ENCODE measurements around the gene EIF4G3. TPM values are rescaled to one million over a fixed set of nuclear protein-coding genes. Genes with fewer than 3 reads are reported as not detected.
"Not testable (repeated sequence)": the region's sequence is repeated elsewhere in the genome, so short reads cannot be mapped to it uniquely, and the experiment has no call there.

The EIF4G3 gene
- total RNA-seq, 2 experiments from 2014 or later = 47.0 to 55.0 TPM

GRCh38 chr1:21041541-21041940, 135.2 kb downstream of the EIF4G3 start:
- H3K9me3 Mint-ChIP-seq (ENCODE audit: low read depth) = no peaks in the 10 kb centered on the region
- peaks cover 12% of the 10 kb centered on the region for H3K36me3 Mint-ChIP-seq (ENCODE audit: low read depth)
- H3K27me3 Mint-ChIP-seq = no peaks in the 10 kb centered on the region
- ATAC-seq (no peak), DNase-seq (no peak)
- no peak overlapping the region for H3K27ac Mint-ChIP-seq
- ChIA-PET CTCF (interaction anchor here (1.6 kb wide), 1 partner anchor 23 kb away, joined by 4 read pairs; no protein-coding TSS in a partner anchor), POLR2A (no interaction called here)
- H3K4me1 Mint-ChIP-seq = peaks cover 4% of the 10 kb centered on the region
- intact Hi-C loops (cut with DNase I, micrococcal nuclease) = no loop called here
- no peak overlapping the region for H3K4me3 Mint-ChIP-seq

GRCh38 chr1:21037091-21037490, 139.6 kb downstream of the EIF4G3 start:
- intact Hi-C loops (cut with DNase I, micrococcal nuclease) = no loop called here
- Mint-ChIP-seq H3K4me1 (peaks cover 7% of the 10 kb centered on the region), H3K27me3 (no peaks in the 10 kb centered on the region), H3K4me3 (no peak overlapping the region), H3K9me3 (ENCODE audit: low read depth) (no peaks in the 10 kb centered on the region), H3K27ac (no peak overlapping the region), H3K36me3 (ENCODE audit: low read depth) (peaks cover 6% of the 10 kb centered on the region)
- ChIA-PET CTCF (interaction anchor here (0.8 to 0.9 kb wide), 2 partner anchors 50 to 172 kb away, joined by 3 read pairs; no protein-coding TSS in a partner anchor), POLR2A (interaction anchor here (0.7 kb wide), 1 partner anchor 65 kb away, joined by 6 read pairs; no protein-coding TSS in a partner anchor)
- no peak for ATAC-seq
- DNase-seq = no peak

DNA sequence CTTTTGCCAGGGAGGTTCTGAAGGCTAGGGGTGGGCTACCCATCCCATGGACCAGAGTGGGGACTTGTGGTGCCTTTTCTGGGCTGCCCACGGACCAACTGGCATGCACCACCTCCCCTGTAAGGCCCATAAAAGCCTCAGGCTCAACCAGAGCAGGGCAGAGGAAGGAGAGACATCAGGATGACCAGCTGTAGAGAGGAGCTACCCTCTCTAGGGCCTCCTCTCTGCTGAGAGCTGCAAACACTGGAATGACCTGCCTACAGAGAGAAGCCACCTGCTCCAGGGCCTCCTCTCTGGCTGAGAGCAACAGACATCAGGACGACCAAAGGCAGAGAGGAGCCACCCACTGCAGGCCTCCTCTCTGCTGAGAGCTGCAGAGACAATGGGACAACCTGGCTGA, 140.9 kb downstream of the EIF4G3 start:
- Mint-ChIP-seq H3K36me3 (ENCODE audit: low read depth) (peaks cover 7% of the 10 kb centered on the region), H3K27ac (no peak overlapping the region), H3K27me3 (no peaks in the 10 kb centered on the region), H3K9me3 (ENCODE audit: low read depth) (peaks cover 2% of the 10 kb centered on the region), H3K4me1 (peaks cover 3% of the 10 kb centered on the region), H3K4me3 (no peak overlapping the region)
- CTCF ChIA-PET = interaction anchor here (0.6 kb wide), 1 partner anchor 104 kb away, joined by 5 read pairs; no protein-coding TSS in a partner anchor
- DNase-seq (no peak), ATAC-seq (no peak)
- intact Hi-C loops (cut with DNase I, micrococcal nuclease) = no loop called here
- POLR2A ChIA-PET = no interaction called here

- Mint-ChIP-seq H3K9me3 (ENCODE audit: low read depth) (peaks cover 5% of the 10 kb centered on the region), H3K27ac (no peak overlapping the region), H3K4me3 (no peak overlapping the region), H3K36me3 (ENCODE audit: low read depth) (peaks cover 15% of the 10 kb centered on the region), H3K4me1 (peaks cover 3% of the 10 kb centered on the region), H3K27me3 (no peaks in the 10 kb centered on the region)
- no peak for ATAC-seq
- POLR2A ChIA-PET = no interaction called here
- DNase-seq = no peak
- CTCF ChIA-PET = no interaction called here
- intact Hi-C loops (cut with DNase I, micrococcal nuclease) = no loop called here
Measured at GRCh38 chr1:21034725-21035628, 141.7 kb downstream of the EIF4G3 start.

GRCh38 chr1:21032741-21033140, 144.0 kb downstream of the EIF4G3 start:
- no peaks in the 10 kb centered on the region for H3K27me3 Mint-ChIP-seq
- H3K4me1 Mint-ChIP-seq = peaks cover 6% of the 10 kb centered on the region
- peaks cover 5% of the 10 kb centered on the region for H3K9me3 Mint-ChIP-seq (ENCODE audit: low read depth)
- DNase-seq (no peak), ATAC-seq (no peak)
- intact Hi-C loops (cut with DNase I, micrococcal nuclease) = no loop called here
- CTCF ChIA-PET = no interaction called here
- POLR2A ChIA-PET = no interaction called here
- no peak overlapping the region for H3K27ac Mint-ChIP-seq
- peaks cover 22% of the 10 kb centered on the region for H3K36me3 Mint-ChIP-seq (ENCODE audit: low read depth)
- H3K4me3 Mint-ChIP-seq = no peak overlapping the region

DNA sequence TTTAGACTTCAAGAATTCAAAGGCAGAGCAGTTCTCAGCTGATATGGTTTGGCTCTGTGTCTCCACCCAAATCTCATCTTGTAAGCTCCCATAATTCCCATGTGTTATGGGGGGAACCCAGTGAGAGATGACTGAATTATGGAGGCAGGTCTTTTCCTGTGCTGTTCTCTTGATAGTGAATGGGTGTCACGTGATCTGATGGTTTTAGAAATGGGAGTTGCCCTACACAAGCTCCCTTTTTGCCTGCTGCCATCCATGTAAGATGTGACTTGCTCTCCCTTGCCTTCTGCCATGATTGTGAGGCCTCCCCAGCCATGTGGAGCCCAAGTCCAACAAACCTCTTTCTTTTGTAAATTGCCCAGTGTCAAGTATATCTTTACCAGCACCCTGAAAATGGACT, 146.5 kb downstream of the EIF4G3 start:
- no peak for ATAC-seq
- POLR2A ChIA-PET = no interaction called here
- CTCF ChIA-PET = no interaction called here
- intact Hi-C loops (cut with DNase I, micrococcal nuclease) = no loop called here
- Mint-ChIP-seq H3K9me3 (ENCODE audit: low read depth) (peaks cover 5% of the 10 kb centered on the region), H3K27ac (no peak overlapping the region), H3K4me3 (no peak overlapping the region), H3K27me3 (no peaks in the 10 kb centered on the region), H3K36me3 (ENCODE audit: low read depth) (peaks cover 25% of the 10 kb centered on the region), H3K4me1 (peaks cover 6% of the 10 kb centered on the region)
- no peak for DNase-seq

GRCh38 chr1:21028520-21029145, 148.1 kb downstream of the EIF4G3 start:
- peaks cover 6% of the 10 kb centered on the region for H3K4me1 Mint-ChIP-seq
- ATAC-seq (no peak), DNase-seq (no peak)
- peaks cover 5% of the 10 kb centered on the region for H3K9me3 Mint-ChIP-seq (ENCODE audit: low read depth)
- intact Hi-C loops (cut with DNase I, micrococcal nuclease) = no loop called here
- H3K36me3 Mint-ChIP-seq (ENCODE audit: low read depth) = peaks cover 30% of the 10 kb centered on the region
- no peaks in the 10 kb centered on the region for H3K27me3 Mint-ChIP-seq
- POLR2A ChIA-PET = no interaction called here
- no peak overlapping the region for H3K4me3 Mint-ChIP-seq
- H3K27ac Mint-ChIP-seq = no peak overlapping the region
- CTCF ChIA-PET = interaction anchor here (0.9 to 1.3 kb wide), 2 partner anchors 11 to 41 kb away, joined by 3 read pairs; no protein-coding TSS in a partner anchor

DNA sequence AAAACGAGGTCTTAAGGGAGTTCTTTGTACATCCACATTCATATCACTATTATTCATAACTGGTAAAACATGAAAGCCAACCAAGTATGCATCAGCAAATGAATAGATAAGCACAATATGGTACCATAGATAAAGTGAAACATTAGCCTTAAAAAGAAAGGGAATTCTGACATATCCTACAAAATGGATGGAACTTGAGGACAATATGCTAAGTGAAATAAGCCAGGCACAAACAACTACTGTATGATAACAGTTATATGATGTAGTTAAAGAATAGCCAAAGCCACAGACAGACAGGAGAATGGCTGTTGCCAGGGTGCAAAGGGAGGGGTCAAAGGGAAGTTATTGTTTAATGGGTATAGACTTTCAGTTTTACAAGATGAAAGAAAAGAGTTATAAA, 148.9 kb downstream of the EIF4G3 start:
- DNase-seq = no peak
- ChIA-PET CTCF (no interaction called here), POLR2A (no interaction called here)
- no peak for ATAC-seq
- Mint-ChIP-seq H3K27me3 (no peaks in the 10 kb centered on the region), H3K27ac (no peak overlapping the region), H3K9me3 (ENCODE audit: low read depth) (peaks cover 5% of the 10 kb centered on the region), H3K4me3 (no peak overlapping the region), H3K4me1 (peaks cover 3% of the 10 kb centered on the region), H3K36me3 (ENCODE audit: low read depth) (peaks cover 30% of the 10 kb centered on the region)
- intact Hi-C loops (cut with DNase I, micrococcal nuclease) = no loop called here

- POLR2A ChIA-PET = no interaction called here
Measured at GRCh38 chr1:21024918-21025317, 151.8 kb downstream of the EIF4G3 start.

DNA sequence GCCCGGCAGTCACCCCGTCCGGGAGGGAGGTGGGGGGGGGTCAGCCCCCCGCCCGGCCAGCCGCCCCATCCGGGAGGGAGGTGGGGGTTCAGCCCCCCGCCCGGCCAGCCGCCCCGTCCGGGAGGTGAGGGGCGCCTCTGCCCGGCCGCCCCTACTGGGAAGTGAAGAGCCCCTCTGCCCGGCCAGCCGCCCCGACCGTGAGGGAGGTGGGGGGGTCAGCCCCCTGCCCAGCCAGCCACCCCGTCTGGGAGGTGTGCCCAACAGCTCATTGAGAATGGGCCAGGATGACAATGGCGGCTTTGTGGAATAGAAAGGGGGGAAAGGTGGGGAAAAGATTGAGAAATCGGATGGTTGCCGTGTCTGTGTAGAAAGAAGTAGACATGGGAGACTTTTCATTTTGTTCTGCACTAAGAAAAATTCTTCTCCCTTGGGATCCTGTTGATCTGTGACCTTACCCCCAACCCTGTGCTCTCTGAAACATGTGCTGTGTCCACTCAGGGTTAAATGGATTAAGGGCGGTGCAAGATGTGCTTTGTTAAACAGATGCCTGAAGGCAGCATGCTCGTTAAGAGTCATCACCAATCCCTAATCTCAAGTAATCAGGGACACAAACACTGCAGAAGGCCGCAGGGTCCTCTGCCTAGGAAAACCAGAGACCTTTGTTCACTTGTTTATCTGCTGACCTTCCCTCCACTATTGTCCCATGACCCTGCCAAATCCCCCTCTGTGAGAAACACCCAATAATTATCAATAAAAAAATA, 152.4 kb downstream of the EIF4G3 start:
- H3K27me3 Mint-ChIP-seq; H3K27ac Mint-ChIP-seq; POLR2A ChIA-PET; H3K4me3 Mint-ChIP-seq; H3K9me3 Mint-ChIP-seq (ENCODE audit: low read depth); CTCF ChIA-PET; DNase-seq; ATAC-seq: not testable (repeated sequence)
- Mint-ChIP-seq H3K36me3 (ENCODE audit: low read depth) (peaks cover 20% of the 10 kb centered on the region), H3K4me1 (peaks cover 20% of the 10 kb centered on the region)
- intact Hi-C loops (cut with DNase I, micrococcal nuclease) = loop anchor here in 1 of 2 experiments (5.0 kb wide), 2 partner anchors 153 to 268 kb away; partner anchors contain the start of genes ECE1 and EIF4G3

More at GRCh38 chr1:21024918-21025317, 151.8 kb downstream of the EIF4G3 start:
- no peak for ATAC-seq
- H3K4me1 Mint-ChIP-seq = peaks cover 20% of the 10 kb centered on the region
- H3K27ac Mint-ChIP-seq = no peak overlapping the region
- no peak overlapping the region for H3K4me3 Mint-ChIP-seq
- no peak for DNase-seq
- peaks cover 21% of the 10 kb centered on the region for H3K36me3 Mint-ChIP-seq (ENCODE audit: low read depth)
- CTCF ChIA-PET = no interaction called here
- intact Hi-C loops (cut with DNase I, micrococcal nuclease) = loop anchor here in 1 of 2 experiments (5.0 kb wide), 2 partner anchors 152 to 267 kb away; partner anchors contain the start of genes ECE1 and EIF4G3
- H3K27me3 Mint-ChIP-seq = no peaks in the 10 kb centered on the region
- no peaks in the 10 kb centered on the region for H3K9me3 Mint-ChIP-seq (ENCODE audit: low read depth)
